ENCODE measurements around the gene NXPH3.

NXPH3 gene

DNA sequence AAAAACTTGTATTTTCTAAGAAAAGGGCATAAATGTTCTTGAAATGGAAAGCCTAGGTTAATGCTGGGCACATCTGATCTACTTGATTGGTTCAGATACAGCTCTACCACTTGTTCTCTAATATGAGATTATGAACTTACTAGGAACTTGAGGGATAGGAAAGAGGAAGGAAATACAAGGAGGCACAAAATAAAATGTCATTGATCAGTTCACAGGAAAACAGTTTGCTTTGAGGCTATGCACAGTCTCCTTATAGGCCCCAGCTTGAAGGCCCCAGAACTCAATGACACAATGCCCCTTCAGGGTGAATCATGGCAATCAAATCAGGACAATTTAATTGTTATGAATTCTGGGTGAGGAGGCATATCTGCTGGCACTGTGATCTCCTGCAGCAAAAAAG is 27.1 kb downstream of the NXPH3 start:
- DNase-seq (ENCODE audit: low read depth) = no peak
- TF ChIP-seq, protein P1, sequence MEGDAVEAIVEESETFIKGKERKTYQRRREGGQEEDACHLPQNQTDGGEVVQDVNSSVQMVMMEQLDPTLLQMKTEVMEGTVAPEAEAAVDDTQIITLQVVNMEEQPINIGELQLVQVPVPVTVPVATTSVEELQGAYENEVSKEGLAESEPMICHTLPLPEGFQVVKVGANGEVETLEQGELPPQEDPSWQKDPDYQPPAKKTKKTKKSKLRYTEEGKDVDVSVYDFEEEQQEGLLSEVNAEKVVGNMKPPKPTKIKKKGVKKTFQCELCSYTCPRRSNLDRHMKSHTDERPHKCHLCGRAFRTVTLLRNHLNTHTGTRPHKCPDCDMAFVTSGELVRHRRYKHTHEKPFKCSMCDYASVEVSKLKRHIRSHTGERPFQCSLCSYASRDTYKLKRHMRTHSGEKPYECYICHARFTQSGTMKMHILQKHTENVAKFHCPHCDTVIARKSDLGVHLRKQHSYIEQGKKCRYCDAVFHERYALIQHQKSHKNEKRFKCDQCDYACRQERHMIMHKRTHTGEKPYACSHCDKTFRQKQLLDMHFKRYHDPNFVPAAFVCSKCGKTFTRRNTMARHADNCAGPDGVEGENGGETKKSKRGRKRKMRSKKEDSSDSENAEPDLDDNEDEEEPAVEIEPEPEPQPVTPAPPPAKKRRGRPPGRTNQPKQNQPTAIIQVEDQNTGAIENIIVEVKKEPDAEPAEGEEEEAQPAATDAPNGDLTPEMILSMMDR (IDR thresholded peaks at IDR 0.05; ENCODE audit: low read depth, low read length, missing control alignments) = no peak

DNA sequence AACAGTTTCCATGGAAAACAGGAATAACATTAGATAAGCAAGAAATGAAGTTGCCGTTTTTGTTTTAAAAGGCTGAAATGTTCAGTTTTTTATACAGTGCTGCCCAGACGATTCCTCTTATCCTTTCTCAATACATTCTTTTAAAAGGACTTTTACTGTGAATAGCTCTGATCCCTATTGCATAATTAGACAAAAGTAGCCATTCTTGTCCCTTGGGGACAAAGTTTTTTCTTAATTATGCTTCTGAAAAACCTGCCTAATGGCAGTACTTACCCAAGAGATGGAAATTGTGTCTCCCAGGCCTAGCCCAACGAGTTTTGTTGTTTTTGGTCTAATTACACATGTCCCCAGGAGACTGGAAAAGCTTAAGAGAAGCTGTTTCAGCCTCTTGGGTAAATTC is 27.6 kb downstream of the NXPH3 start:
- no peak overlapping the region for H3K4me3 ChIP-seq (ENCODE audit: low read depth, low read length)
- TF ChIP-seq, protein P1 (IDR thresholded peaks at IDR 0.05; ENCODE audit: low read depth, low read length, missing control alignments) = no peak
- no peak for DNase-seq (ENCODE audit: low read depth)

More for the DNA sequence above, 27.1 kb downstream of the NXPH3 start:
- no peak overlapping the region for H3K4me3 ChIP-seq (ENCODE audit: low read depth, low read length)

DNA sequence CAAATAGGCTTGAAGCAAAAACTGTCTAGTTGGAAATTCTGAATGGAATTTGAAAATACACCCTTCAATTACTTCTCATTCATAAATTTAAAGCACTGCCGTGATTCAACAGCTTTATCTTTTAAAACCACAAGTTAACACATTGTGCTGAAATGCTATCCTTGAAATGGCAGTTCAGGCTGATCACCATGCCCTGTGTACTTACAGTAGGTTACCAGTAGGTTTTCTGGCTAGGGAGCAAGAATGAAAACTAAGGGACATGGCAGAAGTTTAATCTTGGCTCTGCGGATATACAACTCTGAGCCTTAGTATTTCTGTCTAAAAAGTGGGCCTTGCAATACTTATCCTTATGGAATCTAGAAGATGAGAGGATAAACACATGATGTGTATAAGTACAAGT is 28.0 kb downstream of the NXPH3 start:
- TF ChIP-seq, protein P1 (IDR thresholded peaks at IDR 0.05; ENCODE audit: low read depth, low read length, missing control alignments) = no peak
- no peak overlapping the region for H3K4me3 ChIP-seq (ENCODE audit: low read depth, low read length)
- DNase-seq (ENCODE audit: low read depth) = no peak

DNA sequence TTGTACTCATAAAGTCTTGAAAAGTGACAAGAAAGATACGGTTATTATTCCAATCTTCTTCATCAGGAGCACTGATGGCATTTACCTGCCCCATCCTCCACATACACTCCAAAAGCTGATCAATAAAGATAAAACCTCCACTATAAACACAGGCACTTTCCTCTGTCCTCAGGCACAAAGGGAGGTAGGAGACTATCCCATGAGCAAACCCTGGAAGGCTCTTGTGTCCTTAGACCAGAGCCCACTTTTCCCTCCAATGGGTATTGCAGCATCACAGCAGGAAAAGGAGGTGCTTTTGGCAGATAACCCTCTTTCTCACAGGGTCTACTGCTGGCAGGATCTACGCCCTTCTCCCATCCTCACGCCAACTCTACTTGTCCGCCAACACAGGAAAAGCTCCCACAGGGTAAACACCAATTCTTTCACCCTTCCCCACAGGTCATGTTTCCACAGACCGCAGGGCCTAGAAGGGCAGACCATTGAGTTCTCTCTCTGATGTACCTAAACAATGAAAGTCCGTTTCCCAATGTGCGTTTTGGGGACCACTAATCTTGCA is 28.7 kb downstream of the NXPH3 start:
- DNase-seq (ENCODE audit: low read depth) = no peak
- no peak overlapping the region for H3K4me3 ChIP-seq (ENCODE audit: low read depth, low read length)
- TF ChIP-seq, protein P1 (IDR thresholded peaks at IDR 0.05; ENCODE audit: low read depth, low read length, missing control alignments) = no peak

DNA sequence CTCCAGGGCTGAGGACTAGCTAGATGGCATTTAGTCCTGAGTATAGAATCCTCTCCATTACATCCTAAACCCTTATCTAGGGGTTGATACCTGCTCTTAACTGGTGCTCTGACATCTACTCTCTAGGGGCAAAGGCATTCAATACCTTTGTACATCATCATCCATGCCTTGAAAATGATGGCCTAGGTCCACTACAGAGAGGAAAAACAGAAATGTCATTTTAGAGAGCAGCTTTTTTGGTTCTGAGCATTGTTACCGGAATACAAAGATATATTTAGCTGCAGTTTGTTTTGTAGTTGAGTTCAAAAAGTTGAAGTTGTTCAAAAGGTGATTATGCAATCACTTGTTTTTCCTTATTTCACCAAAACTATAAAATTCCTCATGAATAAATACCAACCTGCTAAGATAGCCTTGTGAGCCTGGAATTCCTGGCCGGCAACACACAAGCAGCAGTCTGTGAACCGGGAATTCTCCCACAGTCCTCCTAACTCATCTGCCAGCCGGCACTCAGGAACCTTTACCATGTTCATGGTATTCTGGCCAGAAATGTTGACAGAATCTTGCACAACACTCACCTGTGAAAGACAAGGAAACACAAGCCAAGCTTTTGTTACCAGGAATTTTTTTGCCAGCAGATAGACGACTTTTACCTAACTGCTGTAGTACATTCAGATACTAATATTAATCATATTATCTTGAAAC is 35.4 kb downstream of the NXPH3 start:
- H3K4me3 ChIP-seq (ENCODE audit: low read depth, low read length) = no peak overlapping the region
- TF ChIP-seq, protein P1 (IDR thresholded peaks at IDR 0.05; ENCODE audit: low read depth, low read length, missing control alignments) = no peak
- DNase-seq (ENCODE audit: low read depth) = no peak

DNA sequence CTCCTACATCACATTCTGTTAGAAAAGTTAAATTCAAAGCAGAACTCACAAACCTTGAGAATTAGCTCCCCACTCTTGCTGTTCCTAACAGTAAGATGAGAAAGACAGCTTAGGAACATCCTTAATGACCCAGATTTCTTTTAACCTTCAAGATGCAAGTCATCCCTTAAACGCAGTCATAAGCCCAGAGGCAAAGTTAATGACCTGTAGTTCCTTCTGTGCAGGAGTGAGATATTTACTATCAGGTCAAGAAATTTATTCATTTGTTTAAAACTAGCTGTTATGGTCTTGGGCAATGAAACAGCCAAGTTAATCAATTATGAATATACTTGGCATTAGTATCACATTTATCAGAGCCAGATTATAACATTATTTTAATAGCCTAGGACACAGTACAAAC is 37.1 kb downstream of the NXPH3 start:
- TF ChIP-seq, protein P1 (IDR thresholded peaks at IDR 0.05; ENCODE audit: low read depth, low read length, missing control alignments) = no peak
- no peak for DNase-seq (ENCODE audit: low read depth)
- H3K4me3 ChIP-seq (ENCODE audit: low read depth, low read length) = no peak overlapping the region

Data from GM12864 (cell line).